Measurements from ENCODE around the gene SNX25. TPM values are rescaled to one million over a fixed set of nuclear protein-coding genes. Genes with fewer than 3 reads are reported as not detected.

Gene SNX25
- polyA plus RNA-seq, 1 donor from 2014 or later: 6.4 TPM

DNA sequence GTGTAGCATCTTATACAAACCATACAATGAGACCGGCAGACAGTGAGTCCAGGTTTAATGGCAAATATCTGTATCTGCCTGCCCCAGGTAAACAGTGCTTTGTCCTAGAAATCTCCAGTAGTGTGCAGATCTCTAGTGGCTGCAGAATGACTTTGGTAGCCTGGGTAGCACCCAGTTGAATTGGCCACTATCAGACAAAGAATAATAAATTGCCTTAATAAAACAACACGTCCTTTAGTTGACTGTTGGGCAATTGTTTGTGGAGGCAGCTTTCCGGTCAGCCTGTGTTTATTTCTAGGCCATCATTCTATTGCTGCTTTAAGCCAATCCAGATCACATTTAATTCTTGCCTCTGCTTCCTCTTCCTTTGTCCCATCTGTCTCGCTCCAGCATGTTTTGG, 52.5 kb downstream of the SNX25 start:
- Histone ChIP-seq H2AFZ (ENCODE audit: low read depth, low read length) (no peak overlapping the region), H3K79me2 (replicated peaks; ENCODE audit: insufficient read depth, low read length) (no peaks in the 10 kb centered on the region), H3K4me3 (ENCODE audit: low read length) (no peak overlapping the region), H3F3A (ENCODE audit: insufficient read depth, low read length, poor library complexity, severe bottlenecking) (no peaks in the 10 kb centered on the region), H4K20me1 (ENCODE audit: insufficient read depth) (no peaks in the 10 kb centered on the region), H3K4me2 (ENCODE audit: low read length) (no peak overlapping the region), H3K27ac (ENCODE audit: low read length) (no peak overlapping the region), H3K36me3 (ENCODE audit: insufficient read depth, low read length) (no peaks in the 10 kb centered on the region), H3K9ac (ENCODE audit: low read length) (no peak overlapping the region), H3K27me3 (ENCODE audit: insufficient read depth, low read depth, low read length) (no peaks in the 10 kb centered on the region), H3K9me3 (ENCODE audit: low read length) (no peaks in the 10 kb centered on the region), H3K9me2 (ENCODE audit: insufficient read depth, low read length) (no peaks in the 10 kb centered on the region)
- TF ChIP-seq, protein P1, sequence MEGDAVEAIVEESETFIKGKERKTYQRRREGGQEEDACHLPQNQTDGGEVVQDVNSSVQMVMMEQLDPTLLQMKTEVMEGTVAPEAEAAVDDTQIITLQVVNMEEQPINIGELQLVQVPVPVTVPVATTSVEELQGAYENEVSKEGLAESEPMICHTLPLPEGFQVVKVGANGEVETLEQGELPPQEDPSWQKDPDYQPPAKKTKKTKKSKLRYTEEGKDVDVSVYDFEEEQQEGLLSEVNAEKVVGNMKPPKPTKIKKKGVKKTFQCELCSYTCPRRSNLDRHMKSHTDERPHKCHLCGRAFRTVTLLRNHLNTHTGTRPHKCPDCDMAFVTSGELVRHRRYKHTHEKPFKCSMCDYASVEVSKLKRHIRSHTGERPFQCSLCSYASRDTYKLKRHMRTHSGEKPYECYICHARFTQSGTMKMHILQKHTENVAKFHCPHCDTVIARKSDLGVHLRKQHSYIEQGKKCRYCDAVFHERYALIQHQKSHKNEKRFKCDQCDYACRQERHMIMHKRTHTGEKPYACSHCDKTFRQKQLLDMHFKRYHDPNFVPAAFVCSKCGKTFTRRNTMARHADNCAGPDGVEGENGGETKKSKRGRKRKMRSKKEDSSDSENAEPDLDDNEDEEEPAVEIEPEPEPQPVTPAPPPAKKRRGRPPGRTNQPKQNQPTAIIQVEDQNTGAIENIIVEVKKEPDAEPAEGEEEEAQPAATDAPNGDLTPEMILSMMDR (IDR thresholded peaks at IDR 0.05; ENCODE audit: poor library complexity, severe bottlenecking): no peak
- TF ChIP-seq EP300 (conservative IDR thresholded peaks at IDR 0.05; ENCODE audit: poor library complexity, severe bottlenecking): no peak
- TF ChIP-seq RAD21 (conservative IDR thresholded peaks at IDR 0.05): no peak
- no peak for TF ChIP-seq POLR2AphosphoS5 (IDR thresholded peaks at IDR 0.05)
- TF ChIP-seq, protein P2, sequence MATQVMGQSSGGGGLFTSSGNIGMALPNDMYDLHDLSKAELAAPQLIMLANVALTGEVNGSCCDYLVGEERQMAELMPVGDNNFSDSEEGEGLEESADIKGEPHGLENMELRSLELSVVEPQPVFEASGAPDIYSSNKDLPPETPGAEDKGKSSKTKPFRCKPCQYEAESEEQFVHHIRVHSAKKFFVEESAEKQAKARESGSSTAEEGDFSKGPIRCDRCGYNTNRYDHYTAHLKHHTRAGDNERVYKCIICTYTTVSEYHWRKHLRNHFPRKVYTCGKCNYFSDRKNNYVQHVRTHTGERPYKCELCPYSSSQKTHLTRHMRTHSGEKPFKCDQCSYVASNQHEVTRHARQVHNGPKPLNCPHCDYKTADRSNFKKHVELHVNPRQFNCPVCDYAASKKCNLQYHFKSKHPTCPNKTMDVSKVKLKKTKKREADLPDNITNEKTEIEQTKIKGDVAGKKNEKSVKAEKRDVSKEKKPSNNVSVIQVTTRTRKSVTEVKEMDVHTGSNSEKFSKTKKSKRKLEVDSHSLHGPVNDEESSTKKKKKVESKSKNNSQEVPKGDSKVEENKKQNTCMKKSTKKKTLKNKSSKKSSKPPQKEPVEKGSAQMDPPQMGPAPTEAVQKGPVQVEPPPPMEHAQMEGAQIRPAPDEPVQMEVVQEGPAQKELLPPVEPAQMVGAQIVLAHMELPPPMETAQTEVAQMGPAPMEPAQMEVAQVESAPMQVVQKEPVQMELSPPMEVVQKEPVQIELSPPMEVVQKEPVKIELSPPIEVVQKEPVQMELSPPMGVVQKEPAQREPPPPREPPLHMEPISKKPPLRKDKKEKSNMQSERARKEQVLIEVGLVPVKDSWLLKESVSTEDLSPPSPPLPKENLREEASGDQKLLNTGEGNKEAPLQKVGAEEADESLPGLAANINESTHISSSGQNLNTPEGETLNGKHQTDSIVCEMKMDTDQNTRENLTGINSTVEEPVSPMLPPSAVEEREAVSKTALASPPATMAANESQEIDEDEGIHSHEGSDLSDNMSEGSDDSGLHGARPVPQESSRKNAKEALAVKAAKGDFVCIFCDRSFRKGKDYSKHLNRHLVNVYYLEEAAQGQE (IDR thresholded peaks at IDR 0.05; ENCODE audit: borderline replicate concordance): no peak
- no peak for TF ChIP-seq EZH2 (IDR thresholded peaks at IDR 0.05; ENCODE audit: borderline replicate concordance, insufficient read depth, low read length, poor library complexity, severe bottlenecking)
- no peak for TF ChIP-seq TAF1 (IDR thresholded peaks at IDR 0.05; ENCODE audit: low read depth)
- TF ChIP-seq SMC3 (conservative IDR thresholded peaks at IDR 0.05; ENCODE audit: poor library complexity): no peak
- no peak for TF ChIP-seq MXI1 (conservative IDR thresholded peaks at IDR 0.05; ENCODE audit: poor library complexity, severe bottlenecking)

DNA sequence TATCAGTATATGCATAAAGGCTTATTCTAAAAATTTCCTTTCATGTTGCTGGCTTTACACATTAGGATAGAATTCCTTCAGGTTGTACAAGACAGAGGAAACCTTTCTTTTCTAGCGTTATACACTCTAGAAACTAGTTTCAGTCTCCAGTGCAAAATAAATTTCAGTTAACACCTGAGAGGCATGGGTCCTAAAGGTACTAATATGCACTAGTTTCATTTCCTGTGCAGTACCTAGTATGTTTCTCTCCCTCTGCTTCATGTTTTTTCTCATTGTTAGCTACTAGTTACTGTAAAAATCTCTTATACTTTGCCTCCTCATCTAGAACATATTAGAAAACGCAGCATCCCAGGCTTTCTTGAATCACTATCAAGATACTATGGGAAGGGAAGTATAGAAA, 54.0 kb downstream of the SNX25 start:
- Histone ChIP-seq H3K4me3 (ENCODE audit: low read length) (no peak overlapping the region), H3K27ac (ENCODE audit: low read length) (no peak overlapping the region), H3K9me2 (ENCODE audit: insufficient read depth, low read length) (no peaks in the 10 kb centered on the region), H3K9me3 (ENCODE audit: low read length) (no peaks in the 10 kb centered on the region), H3F3A (ENCODE audit: insufficient read depth, low read length, poor library complexity, severe bottlenecking) (no peaks in the 10 kb centered on the region), H3K79me2 (replicated peaks; ENCODE audit: insufficient read depth, low read length) (no peaks in the 10 kb centered on the region), H3K27me3 (ENCODE audit: insufficient read depth, low read depth, low read length) (no peaks in the 10 kb centered on the region), H4K20me1 (ENCODE audit: insufficient read depth) (no peaks in the 10 kb centered on the region), H3K36me3 (ENCODE audit: insufficient read depth, low read length) (no peaks in the 10 kb centered on the region), H2AFZ (ENCODE audit: low read depth, low read length) (no peak overlapping the region), H3K4me2 (ENCODE audit: low read length) (no peak overlapping the region), H3K9ac (ENCODE audit: low read length) (no peak overlapping the region)
- TF ChIP-seq MXI1 (conservative IDR thresholded peaks at IDR 0.05; ENCODE audit: poor library complexity, severe bottlenecking): no peak
- no peak for TF ChIP-seq RAD21 (conservative IDR thresholded peaks at IDR 0.05)
- TF ChIP-seq TAF1 (IDR thresholded peaks at IDR 0.05; ENCODE audit: low read depth): no peak
- no peak for TF ChIP-seq EZH2 (IDR thresholded peaks at IDR 0.05; ENCODE audit: borderline replicate concordance, insufficient read depth, low read length, poor library complexity, severe bottlenecking)

All from neural cell (in vitro differentiated cells).